ENCODE results near the gene BTG1. TPM values are rescaled to one million over a fixed set of nuclear protein-coding genes. Genes with fewer than 3 reads are reported as not detected.

The BTG1 gene
- total RNA-seq, 2 donors from 2014 or later = 131 to 648 TPM

DNA sequence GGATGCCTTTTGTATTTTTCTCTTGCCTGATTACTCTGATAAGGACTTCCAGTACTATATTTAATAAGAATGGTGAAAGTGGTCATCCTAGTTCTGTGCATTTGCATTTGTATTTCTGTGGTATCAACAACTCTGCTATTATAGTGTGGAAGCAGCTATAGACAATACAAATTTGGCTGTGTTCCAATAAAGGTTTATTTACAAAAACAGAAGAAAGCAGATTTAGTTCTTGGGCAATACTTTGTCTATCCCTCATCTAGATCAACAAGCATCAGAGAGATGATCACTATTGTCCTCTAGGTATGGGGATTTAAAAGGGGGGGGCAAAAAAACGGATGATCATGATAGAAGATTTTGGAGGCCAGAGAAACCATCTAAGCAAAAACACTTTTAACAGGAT is 19.1 kb upstream of the BTG1 start:
- no peaks in the 10 kb centered on the region for H3K27me3 Mint-ChIP-seq
- peaks cover 4% of the 10 kb centered on the region for H3K4me1 Mint-ChIP-seq
- no peak for ATAC-seq (replicated peaks)
- H3K4me3 Mint-ChIP-seq = no peak overlapping the region
- H3K36me3 Mint-ChIP-seq (ENCODE audit: low read depth) = no peaks in the 10 kb centered on the region
- H3K27ac Mint-ChIP-seq = no peak overlapping the region
- H3K9me3 Mint-ChIP-seq = peaks cover 3% of the 10 kb centered on the region

DNA sequence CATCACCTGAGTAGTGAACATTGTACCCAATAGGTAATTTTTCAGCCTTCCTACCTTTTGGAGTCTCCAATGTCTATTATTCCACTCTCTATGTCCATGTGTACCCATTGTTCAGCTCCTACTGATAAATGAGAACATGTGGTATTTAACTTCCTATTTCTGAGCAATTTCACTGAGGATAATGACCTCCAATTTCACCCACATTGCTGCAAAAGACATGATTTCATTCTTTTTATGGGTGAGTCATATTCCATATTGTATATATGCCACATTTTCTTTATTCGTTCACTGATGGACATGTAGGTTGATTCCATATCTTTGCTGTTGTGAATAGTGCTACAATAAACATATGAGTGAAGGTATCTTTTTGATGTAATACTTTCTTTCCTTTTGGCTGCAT is 16.4 kb upstream of the BTG1 start:
- H3K27ac Mint-ChIP-seq = no peak overlapping the region
- ATAC-seq (replicated peaks) = peak; percentile 18
- H3K9me3 Mint-ChIP-seq = peaks cover 3% of the 10 kb centered on the region
- no peak overlapping the region for H3K4me3 Mint-ChIP-seq
- no peaks in the 10 kb centered on the region for H3K27me3 Mint-ChIP-seq
- H3K36me3 Mint-ChIP-seq (ENCODE audit: low read depth) = no peaks in the 10 kb centered on the region
- peaks cover 9% of the 10 kb centered on the region for H3K4me1 Mint-ChIP-seq

DNA sequence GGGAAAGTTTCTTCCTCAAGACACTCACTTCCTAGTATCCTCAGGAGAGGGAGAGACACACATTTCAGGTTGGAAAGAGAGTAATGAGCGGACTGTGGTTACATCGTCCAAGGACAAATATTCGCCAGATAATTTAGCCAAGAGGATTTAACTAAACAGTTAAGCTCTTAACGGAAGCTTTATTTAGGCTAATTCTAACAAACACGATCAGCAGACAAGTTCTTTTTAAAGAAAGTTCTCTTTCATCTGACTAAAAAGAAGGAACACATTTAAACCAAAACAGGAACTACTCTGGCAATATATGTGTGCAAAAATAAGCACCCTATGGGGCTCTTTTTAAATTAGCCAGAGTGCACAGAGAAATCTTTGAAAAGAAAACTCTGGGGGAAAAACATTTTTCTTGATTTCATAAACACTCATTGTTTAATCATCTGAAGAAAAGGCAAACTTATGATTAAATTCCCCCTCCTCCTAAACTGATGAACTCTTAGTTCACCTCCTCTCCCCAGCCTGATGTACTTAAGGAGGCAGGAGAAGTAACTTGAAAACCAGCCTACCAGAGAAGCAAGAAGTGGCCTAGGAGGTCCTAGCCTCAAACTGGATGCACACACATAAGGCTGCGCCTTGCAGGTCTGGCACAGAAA is 13.3 kb upstream of the BTG1 start:
- Mint-ChIP-seq H3K27ac (peak overlapping the region; percentile 17), H3K36me3 (ENCODE audit: low read depth) (no peaks in the 10 kb centered on the region), H3K4me3 (peak overlapping the region; percentile 56), H3K27me3 (no peaks in the 10 kb centered on the region), H3K4me1 (peaks cover 5% of the 10 kb centered on the region), H3K9me3 (peaks cover 8% of the 10 kb centered on the region)
- peak; percentile 38 for ATAC-seq (replicated peaks)

DNA sequence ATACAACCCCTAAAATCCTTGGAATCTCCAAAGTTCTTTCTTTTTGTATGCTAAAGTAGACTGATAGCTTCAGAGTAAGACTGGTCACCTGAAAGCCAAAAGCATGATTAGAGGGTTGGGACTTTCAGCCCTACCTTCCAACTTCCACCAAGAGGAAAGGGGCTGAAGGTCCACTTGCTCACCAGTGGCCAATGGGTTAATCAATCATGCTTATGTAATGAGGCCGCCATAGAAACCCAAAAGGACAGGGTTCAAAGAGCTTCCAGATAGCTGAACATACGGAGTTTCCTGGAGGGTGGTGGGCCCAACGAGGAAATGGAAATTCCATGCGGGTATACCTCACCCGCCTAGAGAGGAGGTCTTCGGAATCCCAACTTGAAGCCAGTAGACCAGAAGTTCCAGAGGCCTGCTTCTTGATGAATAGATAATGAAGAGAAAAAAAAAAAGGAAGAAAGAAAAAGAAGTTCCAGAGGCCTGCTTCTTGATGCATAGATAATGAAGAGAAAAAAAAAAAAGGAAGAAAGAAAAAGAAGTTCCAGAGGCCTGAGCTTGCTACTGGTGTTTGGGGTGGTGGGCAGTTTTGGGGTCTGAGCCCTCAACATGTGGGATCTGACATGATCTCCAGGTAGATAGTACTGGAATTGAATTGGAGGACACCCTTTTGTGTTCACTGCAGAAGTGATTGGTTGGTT is 11.2 kb upstream of the BTG1 start:
- no peak overlapping the region for H3K4me3 Mint-ChIP-seq
- peak overlapping the region; percentile 14 for H3K27ac Mint-ChIP-seq
- no peaks in the 10 kb centered on the region for H3K36me3 Mint-ChIP-seq (ENCODE audit: low read depth)
- H3K4me1 Mint-ChIP-seq = peaks cover 5% of the 10 kb centered on the region
- ATAC-seq (replicated peaks) = no peak
- peaks cover 8% of the 10 kb centered on the region for H3K9me3 Mint-ChIP-seq
- no peaks in the 10 kb centered on the region for H3K27me3 Mint-ChIP-seq

DNA sequence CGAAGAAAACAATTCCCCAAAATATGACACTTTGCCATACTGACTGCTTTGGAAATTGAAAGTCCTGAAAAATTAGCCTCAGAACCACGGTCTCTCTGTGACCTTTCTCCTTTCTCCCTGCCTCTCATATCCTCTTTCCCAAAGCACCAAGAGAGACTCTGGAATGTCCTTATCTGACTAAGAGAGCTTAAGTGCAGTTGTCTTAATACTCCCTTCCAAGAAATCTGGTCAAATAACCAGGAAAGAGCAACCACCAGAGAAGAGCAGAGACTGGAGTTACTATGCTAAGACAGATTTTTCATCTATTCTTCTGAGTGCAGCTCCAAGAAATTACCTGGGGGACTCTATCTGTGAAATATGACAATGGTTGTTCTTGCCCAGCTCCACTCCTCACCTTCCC is 10.5 kb upstream of the BTG1 start:
- Mint-ChIP-seq H3K4me1 (peaks cover 5% of the 10 kb centered on the region), H3K36me3 (ENCODE audit: low read depth) (no peaks in the 10 kb centered on the region), H3K4me3 (no peak overlapping the region), H3K9me3 (peaks cover 8% of the 10 kb centered on the region), H3K27ac (peak overlapping the region; percentile 14), H3K27me3 (no peaks in the 10 kb centered on the region)
- ATAC-seq (replicated peaks) = no peak

DNA sequence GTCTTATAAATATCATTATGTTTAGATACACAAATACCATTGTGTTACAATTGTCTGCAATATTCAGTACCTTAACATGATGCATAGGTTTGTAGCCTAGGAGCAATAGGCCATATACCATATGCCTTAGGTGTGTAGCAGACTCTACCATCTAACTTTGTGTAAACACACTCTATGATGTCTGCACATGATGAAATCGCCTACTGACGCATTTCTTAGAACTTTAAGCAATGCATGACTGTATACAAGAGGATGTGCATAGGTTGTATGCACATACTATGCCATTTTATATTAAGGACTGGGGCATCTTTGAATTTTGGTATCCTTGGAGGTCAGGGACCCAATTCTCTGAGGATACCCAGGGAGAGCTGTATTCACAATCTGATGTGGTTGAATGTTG is 10.1 kb upstream of the BTG1 start:
- peaks cover 8% of the 10 kb centered on the region for H3K9me3 Mint-ChIP-seq
- no peak overlapping the region for H3K4me3 Mint-ChIP-seq
- no peak for ATAC-seq (replicated peaks)
- H3K4me1 Mint-ChIP-seq = peaks cover 5% of the 10 kb centered on the region
- H3K27me3 Mint-ChIP-seq = no peaks in the 10 kb centered on the region
- H3K27ac Mint-ChIP-seq = no peak overlapping the region
- H3K36me3 Mint-ChIP-seq (ENCODE audit: low read depth) = no peaks in the 10 kb centered on the region

DNA sequence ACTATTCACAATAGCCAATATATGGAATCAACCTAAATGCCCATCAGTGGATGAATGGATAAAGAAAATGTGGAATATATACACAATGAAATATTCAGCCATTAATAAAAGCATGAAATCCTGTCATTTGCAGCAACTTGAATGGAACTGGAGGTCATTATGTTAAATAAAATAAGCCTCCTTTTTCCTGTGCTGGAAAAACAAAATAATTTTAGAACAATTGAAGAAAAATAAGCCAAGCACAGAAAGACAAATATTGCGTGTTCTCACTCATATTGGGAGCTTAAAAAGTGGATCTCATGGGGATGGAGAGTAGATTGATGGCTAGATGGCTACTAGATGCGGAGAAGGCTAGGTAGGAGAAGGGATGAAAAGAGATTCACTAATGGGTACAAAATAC is 6.3 kb upstream of the BTG1 start:
- Mint-ChIP-seq H3K4me3 (no peak overlapping the region), H3K27me3 (no peaks in the 10 kb centered on the region), H3K36me3 (ENCODE audit: low read depth) (peaks cover 15% of the 10 kb centered on the region), H3K4me1 (peaks cover 14% of the 10 kb centered on the region), H3K9me3 (peaks cover 5% of the 10 kb centered on the region), H3K27ac (no peak overlapping the region)
- no peak for ATAC-seq (replicated peaks)

DNA sequence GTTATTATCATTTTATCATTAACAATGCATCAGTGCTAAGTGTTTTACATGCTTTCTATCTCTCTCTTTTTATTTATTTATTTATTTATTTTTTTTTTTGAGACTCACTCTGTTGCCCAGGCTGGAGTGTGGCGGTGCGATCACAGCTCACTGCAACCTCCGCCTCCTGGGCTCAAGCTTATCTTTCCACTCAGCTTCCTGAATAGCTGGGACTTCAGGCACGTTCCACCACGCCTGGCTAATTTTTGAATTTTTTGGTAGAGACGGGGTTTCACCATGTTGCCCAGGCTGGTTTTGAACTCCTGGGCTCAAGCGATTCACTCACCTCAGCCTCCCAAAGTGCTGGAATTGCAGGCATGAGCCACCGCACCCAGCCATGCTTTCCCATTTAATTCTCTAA is 3.9 kb upstream of the BTG1 start:
- no peak for ATAC-seq (replicated peaks)
- H3K27ac Mint-ChIP-seq = no peak overlapping the region
- H3K36me3 Mint-ChIP-seq (ENCODE audit: low read depth) = peaks cover 38% of the 10 kb centered on the region
- H3K9me3 Mint-ChIP-seq = no peaks in the 10 kb centered on the region
- no peak overlapping the region for H3K4me3 Mint-ChIP-seq
- H3K4me1 Mint-ChIP-seq = peaks cover 17% of the 10 kb centered on the region
- H3K27me3 Mint-ChIP-seq = no peaks in the 10 kb centered on the region

DNA sequence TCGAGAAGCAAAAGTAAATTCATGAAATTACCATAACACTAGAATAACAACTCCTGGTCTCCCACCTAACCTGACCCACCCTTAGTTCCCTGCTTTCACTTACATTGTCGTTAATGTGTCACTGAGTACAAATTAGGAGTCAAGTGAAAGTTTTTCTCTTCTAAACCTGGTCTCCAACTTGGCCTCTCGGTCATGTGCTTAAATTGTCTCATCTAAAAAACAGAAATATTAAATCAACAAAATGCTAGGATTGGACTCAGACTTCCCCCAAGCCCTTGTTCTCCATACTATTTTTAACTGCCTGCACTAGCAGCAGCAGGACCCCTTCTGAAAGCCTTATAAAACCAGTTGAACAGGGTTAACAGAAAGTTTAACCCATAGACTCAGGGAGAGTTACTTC is 1.8 kb upstream of the BTG1 start:
- peaks cover 17% of the 10 kb centered on the region for H3K4me1 Mint-ChIP-seq
- H3K4me3 Mint-ChIP-seq = peak overlapping the region; percentile 100
- no peak for ATAC-seq (replicated peaks)
- no peaks in the 10 kb centered on the region for H3K9me3 Mint-ChIP-seq
- peaks cover 59% of the 10 kb centered on the region for H3K36me3 Mint-ChIP-seq (ENCODE audit: low read depth)
- no peaks in the 10 kb centered on the region for H3K27me3 Mint-ChIP-seq
- peak overlapping the region; percentile 87 for H3K27ac Mint-ChIP-seq

DNA sequence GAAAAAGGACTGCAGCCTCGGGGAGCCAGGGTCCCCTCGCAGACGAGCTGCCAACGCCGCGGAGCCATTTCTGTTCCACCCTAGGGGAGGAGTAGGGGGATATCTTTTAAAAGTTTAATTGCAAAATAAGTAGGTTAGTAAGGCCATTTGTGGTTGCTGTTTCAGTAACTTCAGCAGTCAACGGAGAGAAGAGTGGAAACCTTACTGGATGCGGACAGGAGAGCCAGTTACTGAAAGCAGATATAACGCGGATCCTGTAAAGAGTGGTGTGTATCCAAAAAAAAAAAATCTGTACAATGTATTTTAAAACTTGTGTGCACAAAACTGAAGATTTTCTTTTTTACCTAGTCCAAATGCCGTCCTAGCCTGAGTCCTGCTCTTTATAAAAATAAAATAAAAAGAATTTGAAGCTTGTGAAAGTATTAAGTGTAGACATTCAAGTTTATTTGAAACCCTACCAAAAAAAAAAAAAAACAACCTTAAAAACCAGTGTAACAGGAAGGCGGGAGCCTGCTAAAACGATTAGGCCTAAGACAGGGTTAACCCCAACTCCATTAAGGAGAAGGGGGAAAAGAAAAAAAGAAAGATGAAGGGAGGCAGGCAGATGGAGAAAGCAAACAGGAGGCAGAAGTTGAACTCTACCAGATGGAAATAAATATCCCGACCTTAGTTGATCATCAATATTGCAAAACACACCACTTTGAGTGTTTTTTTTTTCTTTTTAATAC is 1.0 kb upstream of the BTG1 start:
- Mint-ChIP-seq H3K27me3 (no peaks in the 10 kb centered on the region), H3K4me3 (peak overlapping the region; percentile 100), H3K27ac (peak overlapping the region; percentile 87), H3K9me3 (no peaks in the 10 kb centered on the region), H3K4me1 (peaks cover 17% of the 10 kb centered on the region), H3K36me3 (ENCODE audit: low read depth) (peaks cover 67% of the 10 kb centered on the region)
- ATAC-seq (replicated peaks) = no peak

DNA sequence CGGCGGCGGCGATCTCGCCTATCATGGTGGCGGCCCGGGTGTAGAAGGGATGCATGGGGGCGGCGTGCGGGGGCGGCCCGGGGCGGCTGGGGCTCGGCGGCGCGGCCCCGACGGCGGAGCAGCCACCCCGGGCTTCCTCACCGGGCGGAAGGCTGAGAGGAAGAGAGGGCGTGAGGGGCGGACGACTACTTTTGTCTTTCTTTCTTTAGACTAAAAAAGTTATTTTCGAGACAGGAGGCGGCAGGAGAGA is 240 bp downstream of the BTG1 start:
- Mint-ChIP-seq H3K27ac (peak overlapping the region; percentile 87), H3K9me3 (no peaks in the 10 kb centered on the region), H3K27me3 (no peaks in the 10 kb centered on the region), H3K4me3 (peak overlapping the region; percentile 100), H3K4me1 (peaks cover 17% of the 10 kb centered on the region), H3K36me3 (ENCODE audit: low read depth) (peaks cover 80% of the 10 kb centered on the region)
- peak; percentile 6 for ATAC-seq (replicated peaks)

DNA sequence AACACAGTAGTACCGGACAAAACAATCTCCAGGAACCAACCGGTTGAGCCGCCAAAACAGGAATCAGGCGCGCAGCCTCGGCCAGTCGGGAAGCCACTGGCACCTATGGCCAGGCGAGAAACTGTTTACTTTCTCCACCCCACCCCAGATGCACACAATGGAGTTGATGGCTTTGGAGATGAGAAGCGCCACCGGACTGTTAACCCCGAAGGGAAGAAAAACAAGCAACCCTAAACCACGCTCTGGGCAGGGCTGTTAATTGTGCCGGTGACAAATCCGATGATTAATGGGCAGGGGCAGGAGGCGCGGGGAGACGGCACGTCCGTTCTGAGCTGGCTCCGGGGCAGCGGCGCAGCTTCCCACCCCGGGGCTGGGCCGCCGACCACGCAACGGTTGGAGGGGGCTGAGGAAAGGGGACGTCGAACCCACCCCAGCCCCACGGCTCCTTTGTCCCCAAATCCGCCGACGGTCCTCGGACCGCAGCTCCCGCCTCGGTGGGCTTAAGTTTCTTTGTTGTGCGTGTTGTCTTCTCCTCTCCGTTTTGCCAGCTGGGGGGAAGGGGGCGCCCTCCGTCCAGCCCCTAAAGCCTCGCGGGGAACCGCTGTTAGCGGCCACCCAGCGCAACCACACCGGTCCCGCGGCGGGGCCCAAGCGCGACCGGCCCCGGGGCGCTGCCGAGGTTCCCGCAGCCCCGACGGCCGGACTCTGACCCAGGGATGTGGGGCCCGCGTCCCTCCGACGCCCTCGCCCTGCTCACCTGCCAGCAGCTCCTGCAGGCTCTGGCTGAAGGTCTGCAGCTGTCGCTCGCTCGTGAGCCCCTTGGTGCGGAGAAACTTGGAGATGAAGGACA is 790 bp downstream of the BTG1 start:
- Mint-ChIP-seq H3K27me3 (no peaks in the 10 kb centered on the region), H3K9me3 (no peaks in the 10 kb centered on the region), H3K36me3 (ENCODE audit: low read depth) (peaks cover 85% of the 10 kb centered on the region), H3K4me3 (peak overlapping the region; percentile 100), H3K27ac (peak overlapping the region; percentile 87), H3K4me1 (peaks cover 17% of the 10 kb centered on the region)
- ATAC-seq (replicated peaks) = peak; percentile 23

DNA sequence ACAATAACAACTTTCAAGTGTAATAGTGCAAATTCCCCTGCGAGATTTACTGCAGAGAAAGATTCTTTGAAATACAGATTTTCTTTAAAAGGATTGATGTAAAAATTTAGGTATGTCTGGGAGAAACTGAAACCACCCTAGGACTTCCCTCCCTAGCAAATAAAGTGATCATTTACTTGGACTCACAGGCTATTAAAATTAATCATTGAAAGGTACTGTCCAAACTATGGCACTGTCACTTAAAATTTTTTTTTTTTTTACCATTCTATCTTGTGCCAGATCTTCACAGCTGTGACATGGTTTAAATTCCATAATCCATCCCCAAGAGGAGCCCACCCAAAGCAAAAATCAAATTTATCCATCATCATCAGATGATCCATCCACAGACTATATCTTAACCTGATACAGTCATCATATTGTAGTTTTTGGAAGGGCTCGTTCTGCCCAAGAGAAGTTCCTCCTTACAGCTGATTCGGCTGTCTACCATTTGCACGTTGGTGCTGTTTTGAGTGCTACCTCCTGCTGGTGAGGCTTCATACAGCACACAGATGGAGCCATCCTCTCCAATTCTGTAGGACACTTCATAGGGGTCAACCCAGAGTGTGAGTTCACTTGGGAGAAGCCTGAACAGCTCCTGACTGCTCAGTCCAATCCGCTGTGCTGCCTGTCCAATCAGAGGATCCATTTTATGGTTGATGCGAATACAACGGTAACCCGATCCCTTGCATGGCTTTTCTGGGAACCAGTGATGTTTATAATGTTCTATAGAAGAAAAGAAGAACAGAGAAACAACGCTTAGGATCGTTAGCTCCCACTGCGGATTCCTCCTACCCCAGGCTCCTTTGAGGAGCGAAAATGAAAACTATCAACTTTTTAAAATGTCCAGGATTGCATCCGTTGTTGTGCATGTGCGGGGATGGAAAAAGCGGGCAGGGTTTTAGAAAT is 1.7 kb downstream of the BTG1 start:
- peak overlapping the region; percentile 87 for H3K27ac Mint-ChIP-seq
- no peaks in the 10 kb centered on the region for H3K27me3 Mint-ChIP-seq
- peak; percentile 32 for ATAC-seq (replicated peaks)
- H3K9me3 Mint-ChIP-seq = no peaks in the 10 kb centered on the region
- peaks cover 15% of the 10 kb centered on the region for H3K4me1 Mint-ChIP-seq
- H3K36me3 Mint-ChIP-seq (ENCODE audit: low read depth) = peaks cover 89% of the 10 kb centered on the region
- H3K4me3 Mint-ChIP-seq = peak overlapping the region; percentile 100

DNA sequence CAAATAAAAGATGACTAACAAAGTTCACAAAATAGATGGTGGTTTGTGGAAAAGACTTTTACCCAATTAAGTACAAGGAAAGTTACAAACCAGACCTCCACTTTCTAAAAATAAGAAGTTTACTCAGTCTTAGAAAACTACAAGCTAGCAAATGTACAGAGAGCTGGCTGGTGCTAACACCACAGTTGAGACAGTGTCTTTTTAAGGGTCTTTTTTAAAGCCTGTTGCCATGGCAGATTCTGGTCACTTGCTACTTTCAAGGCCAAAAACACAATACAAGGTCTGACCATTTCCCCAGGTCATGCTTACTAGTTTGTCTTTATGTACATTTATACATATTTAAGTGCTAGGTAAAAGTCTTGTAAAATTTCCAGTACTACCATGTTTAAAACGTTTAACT is 2.4 kb downstream of the BTG1 start:
- ATAC-seq (replicated peaks) = no peak
- H3K4me1 Mint-ChIP-seq = peaks cover 12% of the 10 kb centered on the region
- no peaks in the 10 kb centered on the region for H3K27me3 Mint-ChIP-seq
- H3K4me3 Mint-ChIP-seq = peak overlapping the region; percentile 100
- H3K36me3 Mint-ChIP-seq (ENCODE audit: low read depth) = peaks cover 90% of the 10 kb centered on the region
- no peaks in the 10 kb centered on the region for H3K9me3 Mint-ChIP-seq
- H3K27ac Mint-ChIP-seq = peak overlapping the region; percentile 87
